ENCODE data around the gene SLC15A1. TPM values are rescaled to one million over a fixed set of nuclear protein-coding genes. Genes with fewer than 3 reads are reported as not detected.
"Not testable (repeated sequence)": the region's sequence is repeated elsewhere in the genome, so short reads cannot be mapped to it uniquely, and the experiment has no call there.

SLC15A1 gene
- total RNA-seq, 2 donors from 2014 or later = not detected

DNA sequence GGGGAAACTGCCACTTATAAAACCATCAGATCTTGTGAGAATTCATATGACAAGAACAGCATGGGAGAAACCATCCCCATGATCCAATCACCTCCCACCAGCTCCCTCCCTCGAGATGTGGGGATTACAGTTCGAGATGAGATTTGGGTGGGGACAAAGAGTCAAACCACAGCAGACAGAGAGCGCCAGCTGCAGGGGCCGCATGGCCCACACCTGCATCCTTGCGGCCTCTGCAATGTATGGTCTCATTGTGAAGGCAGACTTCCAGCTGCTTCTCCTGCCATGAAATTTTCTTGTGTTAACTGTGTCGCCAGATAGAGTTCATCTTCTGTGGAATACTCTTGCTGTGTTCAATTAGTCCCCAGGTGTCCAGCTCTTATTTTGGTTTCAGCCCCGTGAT lies 17.3 kb upstream of the SLC15A1 start:
- DNase-seq (ENCODE audit: low spot score in 2 of 2) (no peak), ATAC-seq (no peak)
- H3K36me3 Mint-ChIP-seq = peaks cover 11% of the 10 kb centered on the region in 2 donors
- H3K9me3 Mint-ChIP-seq = peaks cover 13 to 19% of the 10 kb centered on the region in 2 donors
- H3K27ac Mint-ChIP-seq = no peak overlapping the region

DNA sequence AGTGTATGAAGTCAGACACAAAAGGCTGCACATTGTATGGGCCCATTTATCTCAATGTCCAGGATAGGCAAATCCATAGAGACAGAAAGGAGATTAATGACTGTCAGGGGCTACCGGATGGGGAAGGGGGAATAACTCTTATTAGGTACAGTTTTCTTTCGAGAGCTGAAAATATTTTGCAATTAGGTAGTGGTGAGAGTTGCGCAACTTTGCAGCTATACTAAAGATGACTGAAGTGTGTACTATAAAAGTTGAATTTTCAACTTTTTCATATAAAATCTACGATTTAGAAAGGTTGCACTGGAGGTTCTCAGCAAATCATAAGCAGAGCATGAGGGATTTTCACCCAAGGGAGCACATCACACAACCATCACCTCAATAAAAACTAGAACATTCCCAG lies 16.1 kb upstream of the SLC15A1 start:
- H3K36me3 Mint-ChIP-seq = peaks cover 11% of the 10 kb centered on the region in 2 donors
- ATAC-seq (no peak), DNase-seq (ENCODE audit: low spot score in 2 of 2) (no peak)
- no peak overlapping the region for H3K27ac Mint-ChIP-seq
- peaks cover 13 to 19% of the 10 kb centered on the region in 2 donors for H3K9me3 Mint-ChIP-seq

DNA sequence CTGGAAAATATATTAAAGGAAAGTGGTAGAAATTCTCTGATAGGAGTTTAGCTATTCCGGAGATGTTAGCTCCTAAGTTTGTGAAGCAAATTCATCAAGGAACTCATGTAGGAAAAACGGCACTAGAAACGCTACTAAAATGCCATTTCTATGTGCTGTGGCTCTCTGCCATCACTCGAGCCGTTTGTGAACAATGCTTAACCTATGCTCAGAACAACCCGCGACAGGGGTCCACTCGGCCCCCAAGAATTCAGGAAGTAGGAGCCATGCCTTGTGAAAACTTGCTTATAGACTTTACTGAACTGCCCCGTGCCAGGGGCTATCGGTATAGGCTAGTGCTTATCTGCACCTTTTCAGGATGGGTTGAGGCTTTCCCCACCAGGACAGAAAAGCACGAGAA lies 14.2 kb upstream of the SLC15A1 start:
- DNase-seq (ENCODE audit: low spot score in 2 of 2) (no peak), ATAC-seq (no peak)
- Mint-ChIP-seq H3K36me3 (peaks cover 11% of the 10 kb centered on the region in 2 donors), H3K9me3 (peaks cover 13 to 19% of the 10 kb centered on the region in 2 donors), H3K27ac (no peak overlapping the region)

DNA sequence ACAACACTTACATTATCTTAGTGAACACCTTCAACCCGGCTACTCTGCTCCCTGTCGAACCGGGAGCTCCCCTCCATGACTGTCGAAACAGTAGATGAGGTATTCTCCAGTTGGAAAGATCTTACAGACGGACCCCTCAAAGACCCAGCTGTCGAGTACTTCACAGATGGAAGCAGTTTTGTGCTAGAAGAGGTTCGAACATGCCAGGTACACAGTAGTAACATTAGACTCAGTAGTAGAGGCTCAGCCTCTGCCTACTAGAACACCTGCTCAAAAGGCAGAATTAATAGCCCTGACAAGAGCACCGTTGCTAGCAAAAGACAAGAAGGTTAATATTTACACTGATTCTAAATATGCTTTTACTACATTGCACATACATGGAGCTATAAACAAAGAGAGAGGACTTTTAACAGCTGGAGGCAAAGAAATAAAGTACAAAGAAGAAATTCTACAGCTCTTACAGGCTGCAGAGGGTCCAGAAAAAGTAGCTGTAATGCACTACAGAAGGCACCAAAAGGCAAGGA lies 13.6 kb upstream of the SLC15A1 start:
- Mint-ChIP-seq H3K36me3 (peaks cover 13% of the 10 kb centered on the region in 2 donors), H3K9me3 (peaks cover 16 to 18% of the 10 kb centered on the region in 2 donors), H3K27ac (no peak overlapping the region)
- no peak for DNase-seq (ENCODE audit: low spot score in 2 of 2)
- ATAC-seq = no peak

DNA sequence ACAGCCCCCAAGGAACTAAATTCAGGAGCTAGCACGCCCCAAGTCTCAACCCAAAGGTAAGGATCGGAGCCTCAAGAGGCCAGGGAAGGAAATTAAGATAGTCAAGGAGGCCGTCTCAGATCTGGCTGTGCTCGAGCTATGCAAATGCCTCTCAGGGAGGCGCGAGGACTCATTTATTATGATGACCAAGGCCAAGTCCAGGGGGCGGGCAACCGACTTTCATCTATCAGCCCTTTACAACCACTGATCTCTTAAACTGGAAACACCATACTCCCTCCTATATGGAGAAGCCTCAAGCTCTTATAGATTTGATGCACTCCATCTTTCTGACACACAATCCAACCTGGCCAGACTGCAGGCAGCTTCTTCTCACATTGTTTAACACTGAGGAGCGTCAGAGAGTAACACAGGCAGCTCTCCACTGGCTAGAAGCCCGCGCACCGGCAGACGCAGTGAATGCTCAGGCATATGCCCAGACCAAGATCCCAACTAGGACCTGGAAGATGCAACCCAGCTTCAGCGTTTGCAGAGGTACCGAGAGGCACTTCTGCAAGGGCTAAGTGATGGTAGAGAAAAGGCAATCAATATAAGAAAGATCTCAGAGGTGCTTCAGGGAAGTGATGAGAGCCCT lies 9.6 kb upstream of the SLC15A1 start:
- H3K36me3 Mint-ChIP-seq = peaks cover 11 to 13% of the 10 kb centered on the region in 2 donors

DNA sequence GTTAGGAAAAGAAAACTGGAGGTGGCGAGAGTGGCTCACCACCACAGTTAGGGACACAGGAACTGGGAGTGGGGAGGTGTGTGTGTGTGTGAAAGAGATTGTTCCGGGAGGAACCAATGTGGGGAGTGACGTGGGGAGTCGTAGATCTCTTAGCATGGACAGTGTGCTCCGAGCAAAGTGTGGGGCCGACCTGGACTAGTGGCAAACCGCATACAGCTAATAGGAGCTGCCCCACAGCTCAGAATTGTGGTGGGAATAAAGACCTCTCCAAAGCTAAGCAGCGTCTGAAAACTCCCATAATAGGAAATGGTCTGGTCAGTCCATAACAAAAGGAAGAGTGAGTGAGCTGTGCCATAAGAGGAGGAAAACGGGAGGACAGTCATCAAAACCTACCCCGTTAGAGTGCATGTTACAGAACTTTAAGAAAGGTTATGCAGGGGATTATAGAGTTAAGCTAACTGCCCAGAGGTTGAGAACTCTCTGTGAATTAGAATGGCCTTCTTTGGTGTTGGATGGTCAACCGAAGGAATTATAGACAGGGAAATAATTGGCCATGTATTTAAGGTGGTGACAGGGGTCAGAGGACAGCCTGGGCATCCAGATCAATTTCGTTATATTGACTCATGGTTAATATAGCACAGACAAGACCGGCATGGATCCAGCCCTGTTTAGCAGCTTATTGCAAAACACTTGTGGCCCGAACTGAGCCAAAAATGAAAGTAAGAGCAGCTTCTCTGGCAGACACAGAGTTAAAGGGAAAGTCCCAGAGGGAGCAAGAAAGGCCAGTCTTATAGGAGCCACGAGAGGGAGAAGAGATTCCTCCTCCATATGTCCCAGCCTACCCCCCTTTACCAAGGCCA lies 8.9 kb upstream of the SLC15A1 start:
- no peak for ATAC-seq
- H3K9me3 Mint-ChIP-seq = peaks cover 12% of the 10 kb centered on the region in 2 donors
- peaks cover 11 to 13% of the 10 kb centered on the region in 2 donors for H3K36me3 Mint-ChIP-seq
- peak overlapping the region in 1 of 2 donors; percentile 13 for H3K27ac Mint-ChIP-seq
- no peak for DNase-seq (ENCODE audit: low spot score in 2 of 2)

More for the DNA sequence above, 9.6 kb upstream of the SLC15A1 start:
- H3K9me3 Mint-ChIP-seq = peaks cover 12% of the 10 kb centered on the region in 2 donors
- no peak for ATAC-seq
- no peak for DNase-seq (ENCODE audit: low spot score in 2 of 2)
- H3K27ac Mint-ChIP-seq = no peak overlapping the region

DNA sequence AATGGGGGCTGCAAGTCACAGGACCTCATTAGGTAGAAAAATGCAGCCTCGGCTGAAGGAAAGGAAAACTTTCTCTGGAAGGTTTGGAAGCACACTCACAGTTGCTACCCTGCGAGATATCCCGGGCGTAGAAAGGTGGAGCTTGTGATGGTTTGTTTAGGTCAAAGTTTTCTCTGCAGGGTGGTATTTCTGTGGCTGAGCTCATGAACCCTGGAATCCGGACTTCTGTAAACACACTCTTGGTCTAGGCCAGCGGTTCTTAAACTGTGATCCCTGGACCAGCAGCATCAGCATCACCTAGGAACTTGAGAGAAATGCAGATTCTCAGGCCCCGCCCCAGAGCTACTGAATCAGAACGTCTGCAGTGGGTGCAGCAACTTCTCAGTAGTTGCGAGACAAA lies 3.3 kb upstream of the SLC15A1 start:
- Mint-ChIP-seq H3K27ac (peak overlapping the region in 1 of 2 donors; percentile 48), H3K36me3 (peaks cover 15 to 16% of the 10 kb centered on the region in 2 donors), H3K9me3 (peaks cover 10 to 15% of the 10 kb centered on the region in 2 donors)
- no peak for DNase-seq (ENCODE audit: low spot score in 2 of 2)
- ATAC-seq = no peak

DNA sequence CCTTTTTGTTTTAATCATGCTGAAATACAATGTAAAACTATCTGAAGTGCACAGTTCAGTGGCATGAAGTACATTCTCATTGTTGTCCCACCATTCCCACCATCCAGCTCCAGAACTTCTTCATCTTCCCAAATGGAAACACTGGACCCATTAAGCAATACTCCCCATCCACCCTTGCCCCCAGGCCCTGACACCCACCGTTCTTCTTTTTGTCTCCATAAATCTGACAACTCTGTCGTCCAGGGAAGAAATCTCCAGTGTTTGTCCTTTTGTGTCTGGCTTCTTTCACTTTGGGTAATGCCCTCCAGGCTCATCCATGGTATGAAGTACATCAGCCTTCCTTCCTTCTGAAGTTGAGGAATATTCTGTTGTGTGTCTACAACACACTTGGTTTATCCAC lies 2.6 kb upstream of the SLC15A1 start:
- no peak for ATAC-seq
- H3K9me3 Mint-ChIP-seq = peaks cover 4 to 9% of the 10 kb centered on the region in 2 donors
- no peak overlapping the region for H3K27ac Mint-ChIP-seq
- no peak for DNase-seq (ENCODE audit: low spot score in 2 of 2)
- H3K36me3 Mint-ChIP-seq = peaks cover 9 to 10% of the 10 kb centered on the region in 2 donors

DNA sequence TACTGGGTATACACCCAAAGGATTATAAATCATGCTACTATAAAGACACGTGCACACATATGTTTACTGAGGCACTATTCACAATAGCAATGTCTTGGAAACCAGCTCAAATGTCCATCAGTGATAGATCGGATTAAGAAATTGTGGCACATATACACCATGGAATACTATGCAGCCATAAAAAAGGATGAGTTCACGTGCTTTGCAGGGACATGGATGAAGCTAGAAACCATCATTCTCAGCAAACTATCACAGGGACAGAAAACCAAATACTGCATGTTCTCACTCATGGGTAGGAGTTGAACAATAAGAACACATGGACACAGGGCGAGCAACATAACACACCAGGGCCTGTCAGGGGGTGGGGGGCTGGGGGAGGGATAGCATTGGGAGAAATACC lies 2.0 kb upstream of the SLC15A1 start:
- not testable (repeated sequence) for H3K9me3 Mint-ChIP-seq; H3K27ac Mint-ChIP-seq; DNase-seq (ENCODE audit: low spot score in 2 of 2); ATAC-seq
- H3K36me3 Mint-ChIP-seq = peaks cover 7 to 10% of the 10 kb centered on the region in 2 donors

DNA sequence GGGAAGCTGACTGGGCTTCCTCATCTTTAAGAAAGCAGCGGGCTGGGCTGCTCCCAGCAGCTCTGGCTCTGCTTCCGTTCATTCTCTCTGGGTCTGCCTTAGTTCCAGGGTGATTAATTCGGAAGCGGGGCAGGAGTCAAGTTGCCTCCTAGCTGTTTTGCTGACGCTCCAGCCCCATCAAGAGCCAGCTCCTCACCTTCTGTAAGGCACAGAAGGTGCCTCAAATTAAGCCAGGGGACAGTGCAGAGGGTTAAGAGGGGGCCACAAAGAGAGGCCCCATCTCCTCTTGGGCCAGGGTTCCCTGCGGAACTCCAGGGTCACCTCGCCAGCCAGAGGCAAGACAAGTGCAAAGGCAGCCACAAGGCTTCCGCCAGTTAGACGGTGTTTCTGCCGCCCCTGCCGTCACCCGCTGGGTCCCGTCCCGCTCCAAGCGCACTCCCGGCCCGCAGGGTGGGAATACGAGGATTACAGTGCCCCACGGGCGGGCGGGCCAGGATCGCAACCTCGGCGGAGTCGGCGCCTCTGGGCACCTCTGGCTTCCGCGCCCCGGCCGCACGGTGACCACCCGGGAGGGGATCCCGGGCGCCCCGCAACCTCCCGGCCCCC lies 508 bp downstream of the SLC15A1 start:
- Mint-ChIP-seq H3K9me3 (peaks cover 4 to 9% of the 10 kb centered on the region in 2 donors), H3K27ac (no peak overlapping the region), H3K36me3 (peaks cover 7 to 10% of the 10 kb centered on the region in 2 donors)
- ATAC-seq (peak in 1 of 2 donors; percentile 16), DNase-seq (ENCODE audit: low spot score in 2 of 2) (no peak)

DNA sequence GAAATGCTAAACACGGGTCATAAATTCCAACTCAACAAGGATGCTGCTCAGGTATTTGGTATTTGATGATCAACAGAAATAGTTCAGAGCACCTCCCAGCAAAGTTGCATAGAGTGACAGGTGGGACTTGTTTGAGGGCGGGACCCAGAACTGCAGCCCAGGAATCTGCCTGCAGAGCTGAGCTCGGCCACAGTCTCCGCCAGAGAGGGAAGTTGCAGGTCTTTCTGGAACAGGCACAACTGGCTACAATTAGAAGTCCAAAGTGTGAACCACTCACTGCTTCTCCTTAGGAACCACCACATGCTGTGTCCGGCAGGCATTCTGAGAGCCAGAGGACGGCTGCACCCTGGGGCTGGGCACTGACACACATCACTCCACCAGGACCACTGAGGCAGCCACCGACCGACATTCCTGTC lies 1.1 kb downstream of the SLC15A1 start:
- DNase-seq (ENCODE audit: low spot score in 2 of 2) (no peak), ATAC-seq (no peak)
- Mint-ChIP-seq H3K36me3 (peaks cover 7 to 10% of the 10 kb centered on the region in 2 donors), H3K27ac (no peak overlapping the region), H3K9me3 (peaks cover 4 to 9% of the 10 kb centered on the region in 2 donors)

DNA sequence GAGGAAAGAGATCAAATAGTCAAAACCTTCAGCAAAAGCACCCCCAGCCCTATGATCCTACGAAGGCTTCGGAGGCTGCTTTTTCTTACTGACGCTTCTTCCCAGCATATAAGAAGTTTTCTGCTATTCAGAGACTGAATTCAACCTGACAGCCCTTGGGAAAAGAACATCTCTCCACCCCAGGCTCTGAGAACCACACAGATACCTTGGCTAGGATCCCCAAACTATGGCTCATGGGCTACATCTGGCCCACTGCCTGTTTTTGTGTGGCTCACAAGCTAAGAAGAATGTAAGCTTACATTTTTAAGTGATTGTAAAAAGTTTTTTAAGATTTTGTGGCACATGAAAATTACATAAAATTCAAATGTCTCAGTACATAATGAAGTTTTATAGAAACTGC lies 3.0 kb downstream of the SLC15A1 start:
- Mint-ChIP-seq H3K36me3 (peaks cover 7 to 10% of the 10 kb centered on the region in 2 donors), H3K9me3 (peaks cover 4 to 6% of the 10 kb centered on the region in 2 donors), H3K27ac (no peak overlapping the region)
- DNase-seq (ENCODE audit: low spot score in 2 of 2) (no peak), ATAC-seq (no peak)

DNA sequence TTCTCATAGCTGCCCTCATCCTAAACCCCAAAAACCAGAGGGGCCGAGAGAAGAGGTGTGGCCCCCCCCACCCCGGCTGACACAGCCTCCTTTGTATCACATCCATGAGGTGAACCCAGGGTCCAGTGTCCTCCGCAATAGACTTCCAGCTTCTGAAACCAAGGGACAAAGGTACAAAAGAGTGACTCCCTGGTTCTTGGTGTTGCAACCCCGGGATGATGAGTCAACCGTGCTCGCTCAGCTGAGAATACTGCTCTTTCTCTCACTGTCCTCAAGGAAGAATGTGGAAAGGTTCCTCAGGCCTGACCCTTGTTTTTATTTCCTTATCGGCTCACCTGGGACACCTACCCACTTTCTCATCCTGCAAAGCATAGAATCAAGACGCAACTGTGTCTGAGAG lies 5.5 kb downstream of the SLC15A1 start:
- Mint-ChIP-seq H3K36me3 (no peaks in the 10 kb centered on the region), H3K27ac (no peak overlapping the region), H3K9me3 (no peaks in the 10 kb centered on the region)
- ATAC-seq (no peak), DNase-seq (ENCODE audit: low spot score in 2 of 2) (no peak)

DNA sequence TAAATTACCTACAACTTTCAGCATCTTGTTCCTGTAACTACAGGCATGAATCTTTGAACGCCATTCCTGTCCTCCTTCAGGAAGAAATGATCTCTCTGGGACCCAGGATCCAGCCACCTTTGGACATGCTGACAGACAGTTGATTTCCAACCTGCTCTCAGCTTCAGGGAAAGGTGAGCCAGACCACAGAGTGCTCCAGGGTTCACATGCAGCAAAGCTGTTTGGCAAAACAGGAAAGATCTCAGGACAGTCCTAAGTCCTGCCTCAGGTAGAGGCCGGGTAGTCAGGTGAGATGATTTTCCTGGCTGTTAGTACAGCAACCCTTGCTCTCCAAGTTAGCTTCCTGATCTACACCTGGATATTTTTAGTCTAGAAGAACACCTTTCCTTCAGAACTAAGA lies 9.1 kb downstream of the SLC15A1 start:
- H3K9me3 Mint-ChIP-seq = peaks cover 0 to 5% of the 10 kb centered on the region in 2 donors
- DNase-seq (ENCODE audit: low spot score in 2 of 2) = no peak
- H3K36me3 Mint-ChIP-seq = no peaks in the 10 kb centered on the region
- no peak overlapping the region for H3K27ac Mint-ChIP-seq
- no peak for ATAC-seq

DNA sequence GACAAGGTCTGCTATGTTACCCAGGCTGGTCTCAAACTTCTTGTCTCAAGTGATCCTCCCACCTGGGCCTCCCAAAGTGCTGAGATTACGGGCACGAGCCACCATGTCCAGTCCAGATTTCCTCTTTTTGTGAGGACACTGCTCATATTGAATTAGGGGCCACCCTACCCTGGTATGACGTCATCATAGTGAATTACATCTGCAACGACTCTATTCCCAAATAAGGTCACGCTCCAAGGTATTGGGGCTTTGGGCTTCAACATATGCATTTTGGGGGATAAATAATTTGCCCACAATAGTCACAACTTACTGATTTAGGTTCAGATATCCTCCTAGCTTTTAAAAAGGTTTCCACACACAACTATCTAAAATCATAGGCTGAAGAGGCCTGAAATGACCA lies 9.5 kb downstream of the SLC15A1 start:
- ATAC-seq (no peak), DNase-seq (ENCODE audit: low spot score in 2 of 2) (no peak)
- Mint-ChIP-seq H3K27ac (no peak overlapping the region), H3K9me3 (peaks cover under 1 to 5% of the 10 kb centered on the region in 2 donors), H3K36me3 (no peaks in the 10 kb centered on the region)

DNA sequence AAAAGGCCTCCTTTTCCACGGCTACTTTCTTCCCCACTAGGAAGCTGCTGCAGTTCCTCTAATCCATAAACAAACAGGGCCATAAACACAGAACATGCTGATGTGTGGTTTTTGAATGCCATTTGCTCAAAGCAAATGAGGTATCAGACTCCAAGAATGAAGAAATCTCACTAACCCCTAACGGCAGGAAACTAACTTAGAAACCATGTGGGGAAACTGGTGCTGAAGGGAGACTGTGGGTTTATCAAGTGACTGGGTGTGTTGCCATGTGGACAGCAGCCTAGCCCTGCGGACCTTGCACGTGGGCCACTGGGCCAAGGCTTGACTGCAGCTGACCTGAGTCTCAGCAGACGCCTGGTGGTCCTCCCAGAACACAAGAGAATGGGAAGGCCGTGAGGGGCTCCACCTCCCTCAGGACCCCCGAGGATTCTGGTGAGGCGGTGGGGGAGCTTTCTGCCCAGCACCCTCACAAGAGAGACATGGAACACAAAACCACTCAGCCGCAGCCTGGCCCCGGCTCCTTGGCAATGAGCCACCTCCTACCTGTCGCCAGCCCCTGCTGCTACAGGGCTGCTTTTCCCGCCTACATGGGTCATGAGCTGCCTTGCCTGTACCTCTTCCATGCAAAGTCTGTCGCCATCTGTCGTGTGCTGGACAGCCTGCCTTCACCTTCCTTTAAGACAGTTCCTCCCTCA lies 10.6 kb downstream of the SLC15A1 start:
- Mint-ChIP-seq H3K27ac (no peak overlapping the region), H3K9me3 (peaks cover 6 to 12% of the 10 kb centered on the region in 2 donors), H3K36me3 (no peaks in the 10 kb centered on the region)
- no peak for DNase-seq (ENCODE audit: low spot score in 2 of 2)
- ATAC-seq = no peak

Measured in activated naive CD4-positive, alpha-beta T cell treated with anti-CD3 and anti-CD28 coated beads, Interleukin-2, amount 50 U/mL, for 72 hours (primary cell).